HCT116 (cell line): ENCODE measurements around the gene MUS81.

Source experiments
- CTCF ChIP-seq, 3 experiments: fragments of 200-600 bp in 1 of 3; sonication (generic) in 1 of 3; IDR thresholded peaks in 2 of 3; conservative IDR thresholded peaks in 1 of 3; 2 replicates each; pipeline ENCODE4 v1.5.1; 2012 to 2017; ENCODE audit warnings: low read depth in 2 of 3, low read length in 2 of 3, antibody characterized with exemption in 1 of 3, borderline replicate concordance in 1 of 3, control low read depth in 1 of 3, mild to moderate bottlenecking in 1 of 3, mixed read lengths in 1 of 3, mixed run types in 1 of 3, moderate library complexity in 1 of 3; ENCODE audit not compliant: insufficient read depth in 1 of 3
- EGR1 ChIP-seq: IDR thresholded peaks from 2 replicates; pipeline ENCODE4 v1.6.1; 2012; ENCODE audit warnings: low read depth
- EZH2phosphoT487 ChIP-seq: fragments of 200-600 bp; IDR thresholded peaks from 2 replicates; pipeline ENCODE4 v1.6.1; 2018; ENCODE audit warnings: antibody characterized with exemption, borderline replicate concordance
- POLR2A ChIP-seq: IDR thresholded peaks from 2 replicates; pipeline ENCODE4 v1.7.0; 2011; ENCODE audit warnings: borderline replicate concordance; ENCODE audit not compliant: insufficient read depth, insufficient read length; ENCODE audit errors: extremely low read depth
- POLR2AphosphoS5 ChIP-seq: IDR thresholded peaks from 2 replicates; pipeline ENCODE4 v1.6.1; 2011; ENCODE audit warnings: mild to moderate bottlenecking, low read depth, low read length, moderate library complexity

- no peak for TF ChIP-seq CTCF (IDR thresholded peaks at IDR 0.05 in 2 of 3, conservative IDR thresholded peaks at IDR 0.05 in 1 of 3; ENCODE audit: borderline replicate concordance in 1 of 3, insufficient read depth in 1 of 3, low read depth in 2 of 3, low read length in 2 of 3)
- no peak for TF ChIP-seq EZH2phosphoT487
- no peak for TF ChIP-seq POLR2AphosphoS5
- TF ChIP-seq EGR1: no peak
- TF ChIP-seq POLR2A: no peak
These were observed 7.6 kb upstream of the MUS81 start for GRCh38 chr11:65852508-65853245.
